VCaP (cell line): ENCODE data around the gene CPEB3.

Source experiments
- H3K27ac ChIP-seq: fragments of 450-650 bp; 2 replicates; pipeline ENCODE4 v1.5.1; 2017
- TF ChIP-seq, protein P1 (sequence below): fragments of 450-650 bp; conservative IDR thresholded peaks from 2 replicates; pipeline ENCODE4 v1.5.1; 2017; ENCODE audit warnings: mild to moderate bottlenecking, moderate library complexity

Gene CPEB3

GRCh38 chr10:92074126-92074887, 216.6 kb downstream of the CPEB3 start:
- TF ChIP-seq, protein P1, sequence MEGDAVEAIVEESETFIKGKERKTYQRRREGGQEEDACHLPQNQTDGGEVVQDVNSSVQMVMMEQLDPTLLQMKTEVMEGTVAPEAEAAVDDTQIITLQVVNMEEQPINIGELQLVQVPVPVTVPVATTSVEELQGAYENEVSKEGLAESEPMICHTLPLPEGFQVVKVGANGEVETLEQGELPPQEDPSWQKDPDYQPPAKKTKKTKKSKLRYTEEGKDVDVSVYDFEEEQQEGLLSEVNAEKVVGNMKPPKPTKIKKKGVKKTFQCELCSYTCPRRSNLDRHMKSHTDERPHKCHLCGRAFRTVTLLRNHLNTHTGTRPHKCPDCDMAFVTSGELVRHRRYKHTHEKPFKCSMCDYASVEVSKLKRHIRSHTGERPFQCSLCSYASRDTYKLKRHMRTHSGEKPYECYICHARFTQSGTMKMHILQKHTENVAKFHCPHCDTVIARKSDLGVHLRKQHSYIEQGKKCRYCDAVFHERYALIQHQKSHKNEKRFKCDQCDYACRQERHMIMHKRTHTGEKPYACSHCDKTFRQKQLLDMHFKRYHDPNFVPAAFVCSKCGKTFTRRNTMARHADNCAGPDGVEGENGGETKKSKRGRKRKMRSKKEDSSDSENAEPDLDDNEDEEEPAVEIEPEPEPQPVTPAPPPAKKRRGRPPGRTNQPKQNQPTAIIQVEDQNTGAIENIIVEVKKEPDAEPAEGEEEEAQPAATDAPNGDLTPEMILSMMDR, result peak; percentile 48
- H3K27ac ChIP-seq, result no peak overlapping the region

GRCh38 chr10:92068900-92069299, 222.0 kb downstream of the CPEB3 start:
- TF ChIP-seq, protein P1, result no peak
- no peak overlapping the region for H3K27ac ChIP-seq

- TF ChIP-seq, protein P1, result no peak
- H3K27ac ChIP-seq, result no peak overlapping the region
Measured at GRCh38 chr10:92066386-92066785, 224.5 kb downstream of the CPEB3 start.

- H3K27ac ChIP-seq, result no peak overlapping the region
- TF ChIP-seq, protein P1, result no peak
Measured at GRCh38 chr10:92064506-92064905, 226.4 kb downstream of the CPEB3 start.

DNA sequence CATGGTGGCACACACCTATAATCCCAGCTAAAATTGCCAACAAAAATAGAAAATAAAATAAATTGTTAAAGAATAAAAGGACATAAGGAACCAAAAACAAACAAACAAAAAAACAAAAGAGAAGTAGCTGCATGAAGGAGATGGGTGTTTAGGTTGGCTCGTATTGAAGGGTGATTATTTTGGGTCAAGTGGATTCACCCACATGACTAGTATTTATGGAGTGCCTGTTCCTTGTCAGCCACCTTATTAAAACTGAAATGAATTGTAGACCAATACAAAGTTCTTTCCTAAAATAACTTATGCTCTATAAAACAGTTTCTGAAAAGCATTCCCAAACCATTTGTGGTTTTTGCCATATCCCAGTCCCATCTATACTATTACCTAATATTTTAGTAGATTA, 228.6 kb downstream of the CPEB3 start:
- TF ChIP-seq, protein P1, result no peak
- H3K27ac ChIP-seq, result no peak overlapping the region

- no peak overlapping the region for H3K27ac ChIP-seq
- TF ChIP-seq, protein P1, result no peak
Measured at GRCh38 chr10:92054807-92055206, 236.1 kb downstream of the CPEB3 start.

DNA sequence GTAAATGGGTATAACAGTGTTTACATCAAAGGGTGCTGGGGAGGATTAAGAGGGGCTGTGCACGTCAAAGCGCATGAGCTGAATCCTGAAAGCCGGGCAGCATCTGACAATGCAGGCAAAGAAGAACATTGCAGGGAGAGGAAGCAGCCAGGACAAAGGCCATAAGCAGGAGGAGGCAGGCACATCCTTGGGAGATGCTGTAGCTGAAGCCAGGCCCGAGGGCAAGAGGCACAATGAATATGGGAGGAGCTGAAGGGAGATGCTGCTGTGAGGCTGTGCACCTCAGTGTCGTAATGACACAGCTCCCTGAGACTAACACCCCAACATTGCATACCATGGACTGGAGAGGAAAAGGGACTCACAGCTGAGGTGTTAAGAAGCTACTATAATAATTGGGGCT, 238.1 kb downstream of the CPEB3 start:
- no peak overlapping the region for H3K27ac ChIP-seq

More for the DNA sequence above, 238.1 kb downstream of the CPEB3 start:
- TF ChIP-seq, protein P1, result no peak
